ENCODE results near the gene ECSIT. TPM values are rescaled to one million over a fixed set of nuclear protein-coding genes. Genes with fewer than 3 reads are reported as not detected.

The ECSIT gene
- polyA plus RNA-seq, 2 of the 4 experiments (the other 2 are of a cell fraction): 23.0 to 29.7 TPM

- FAIRE-seq (no peak), ATAC-seq (no peak)
Observed at GRCh38 chr19:11507370-11508078, 21.4 kb downstream of the ECSIT start.

GRCh38 chr19:11506967-11507366 lies 22.0 kb downstream of the ECSIT start:
- 89% methylated on average over 5 of the region's 6 CpGs for WGBS (ENCODE audit: missing lambda C conversion rate)
- no peak for DNase-seq (ENCODE audit: low read depth in 1 of 2, low spot score in 1 of 2)
- Histone ChIP-seq H3K4me3 (no peak overlapping the region), H3K9me3 (no peaks in the 10 kb centered on the region), H3K4me2 (no peak overlapping the region), H3K27ac (no peak overlapping the region), H3K4me1 (peaks cover 9% of the 10 kb centered on the region; the same call in 1 of the 3 replicates)
- CTCF ChIA-PET: no interaction called here
- POLR2A ChIA-PET: no interaction called here
- FAIRE-seq: no peak
- TF ChIP-seq PHF8 (IDR thresholded peaks at IDR 0.05; ENCODE audit: borderline replicate concordance, low read depth): no peak
- TF ChIP-seq PBX3 (IDR thresholded peaks at IDR 0.05): no peak
- no peak for TF ChIP-seq RNF2 (IDR thresholded peaks at IDR 0.05; ENCODE audit: borderline replicate concordance, low read depth)
- no peak for TF ChIP-seq RFX5 (IDR thresholded peaks at IDR 0.05)
- TF ChIP-seq RARB (CRISPR knock-in tag; IDR thresholded peaks at IDR 0.05): no peak
- TF ChIP-seq GATA3 (IDR thresholded peaks at IDR 0.05; ENCODE audit: borderline replicate concordance): no peak
- no peak for TF ChIP-seq BCL3 (IDR thresholded peaks at IDR 0.05)
- TF ChIP-seq CHD2 (IDR thresholded peaks at IDR 0.05; ENCODE audit: low read length, partially characterized antibody): no peak
- TF ChIP-seq CHD4 (IDR thresholded peaks at IDR 0.05; ENCODE audit: borderline replicate concordance): no peak
- no peak for TF ChIP-seq REST (IDR thresholded peaks at IDR 0.05)
- TF ChIP-seq JUN (IDR thresholded peaks at IDR 0.05): no peak
- no peak for ATAC-seq

More at GRCh38 chr19:11507370-11508078, 21.4 kb downstream of the ECSIT start:
- no peak for DNase-seq (ENCODE audit: low read depth in 1 of 2, low spot score in 1 of 2)
- H3K4me1 ChIP-seq: peaks cover 9% of the 10 kb centered on the region; the same call in 1 of the 3 replicates
- H3K27ac ChIP-seq: no peak overlapping the region
- WGBS (ENCODE audit: missing lambda C conversion rate): 95% methylated on average over 8 of the region's 18 CpGs
- ChIA-PET CTCF (no interaction called here), POLR2A (no interaction called here)
- TF ChIP-seq HMGXB4 (CRISPR knock-in tag; IDR thresholded peaks at IDR 0.05; ENCODE audit: borderline replicate concordance) (no peak), CHD4 (IDR thresholded peaks at IDR 0.05; ENCODE audit: borderline replicate concordance) (no peak), POLR2AphosphoS2 (conservative IDR thresholded peaks at IDR 0.05; ENCODE audit: low read length) (no peak), ELK1 (IDR thresholded peaks at IDR 0.05; ENCODE audit: low read depth, low read length) (no peak), SREBF2 (IDR thresholded peaks at IDR 0.05) (no peak), GATA3 (IDR thresholded peaks at IDR 0.05; ENCODE audit: borderline replicate concordance) (no peak), POLR2A (IDR thresholded peaks at IDR 0.05; ENCODE audit: low read length) (no peak), EP300 (IDR thresholded peaks at IDR 0.05) (no peak), NPAS2 (CRISPR knock-in tag; IDR thresholded peaks at IDR 0.05; ENCODE audit: borderline replicate concordance) (no peak), FOXS1 (CRISPR knock-in tag; IDR thresholded peaks at IDR 0.05) (no peak), CBX2 (IDR thresholded peaks at IDR 0.05; ENCODE audit: borderline replicate concordance, low read depth) (no peak), MAFK (IDR thresholded peaks at IDR 0.05; ENCODE audit: partially characterized antibody) (no peak), RAD21 (conservative IDR thresholded peaks at IDR 0.05 in 1 of 2, IDR thresholded peaks at IDR 0.05 in 1 of 2) (no peak), EHF (CRISPR knock-in tag; IDR thresholded peaks at IDR 0.05) (no peak)
- no peak overlapping the region for H3K4me3 ChIP-seq
- no peak overlapping the region for H3K4me2 ChIP-seq
- no peaks in the 10 kb centered on the region for H3K9me3 ChIP-seq
